Measurements from ENCODE around the gene MIB2.

The MIB2 gene

GRCh38 chr1:1598720-1599029, 16.6 kb upstream of the MIB2 start:
- no peak for DNase-seq

- no peak for DNase-seq
These were observed 16.0 kb upstream of the MIB2 start for GRCh38 chr1:1599030-1599934.

GRCh38 chr1:1599935-1600860, 15.1 kb upstream of the MIB2 start, which contains the start of gene FNDC10:
Gene FNDC10 (minus strand): TSS chr1:1600135. CDS start chr1:1600015, 120 bp downstream.
- no peak for DNase-seq

GRCh38 chr1:1600861-1601563, 14.3 kb upstream of the MIB2 start:
- no peak for DNase-seq

- no peak for DNase-seq
These were observed 13.6 kb upstream of the MIB2 start for GRCh38 chr1:1601564-1602303.

GRCh38 chr1:1602304-1602967, 12.9 kb upstream of the MIB2 start:
- DNase-seq, result no peak

- DNase-seq, result no peak
These were observed 12.3 kb upstream of the MIB2 start for GRCh38 chr1:1602968-1603506.

GRCh38 chr1:1603671-1604373, 11.5 kb upstream of the MIB2 start:
- no peak for DNase-seq

GRCh38 chr1:1604374-1605033, 10.8 kb upstream of the MIB2 start:
- DNase-seq, result no peak

GRCh38 chr1:1605034-1605591, 10.2 kb upstream of the MIB2 start:
- DNase-seq, result no peak

GRCh38 chr1:1605724-1606123, 9.6 kb upstream of the MIB2 start:
- no peak for DNase-seq

- DNase-seq, result no peak
These were observed 9.1 kb upstream of the MIB2 start for GRCh38 chr1:1606232-1606631.

GRCh38 chr1:1609822-1610485, 5.3 kb upstream of the MIB2 start:
- no peak for DNase-seq

GRCh38 chr1:1610796-1611195, 4.5 kb upstream of the MIB2 start:
- DNase-seq, result no peak

GRCh38 chr1:1612104-1612400, 3.2 kb upstream of the MIB2 start:
- no peak for DNase-seq

GRCh38 chr1:1613509-1614082, 1.7 kb upstream of the MIB2 start:
- DNase-seq, result no peak

- peak; percentile 55 for DNase-seq
These were observed 921 bp upstream of the MIB2 start for GRCh38 chr1:1614204-1614953.

GRCh38 chr1:1614954-1615255, 395 bp upstream of the MIB2 start:
- no peak for DNase-seq

Data from femur (tissue), 1 donor.